Activated T-helper 17 cell treated with anti-CD3 and anti-CD28 coated beads, Interleukin-2, amount 50 U/mL, for 72 hours (primary cell): ENCODE measurements around the gene CDRT4. TPM values are rescaled to one million over a fixed set of nuclear protein-coding genes. Genes with fewer than 3 reads are reported as not detected.
"Not testable (repeated sequence)": the region's sequence is repeated elsewhere in the genome, so short reads cannot be mapped to it uniquely, and the experiment has no call there.

Source experiments
- ATAC-seq: fragments of 150-1000 bp; cut with Tn5 transposase; replicated peaks from 2 replicates; pipeline ENCODE4 v1.10.0; 2021; ENCODE audit warnings: mild to moderate bottlenecking, moderate library complexity
- H3K27ac Mint-ChIP-seq: one replicate; pipeline ENCODE4 v1.8.0; 2022; ENCODE audit warnings: mixed read lengths
- H3K27me3 Mint-ChIP-seq: one replicate; pipeline ENCODE4 v1.8.0; 2022; ENCODE audit warnings: mixed read lengths
- H3K36me3 Mint-ChIP-seq: one replicate; pipeline ENCODE4 v1.8.0; 2022; ENCODE audit warnings: low read depth, mild to moderate bottlenecking, mixed read lengths
- H3K4me1 Mint-ChIP-seq: one replicate; pipeline ENCODE4 v1.8.0; 2022; ENCODE audit warnings: mixed read lengths
- H3K4me3 Mint-ChIP-seq: one replicate; pipeline ENCODE4 v1.8.0; 2022; ENCODE audit warnings: mild to moderate bottlenecking, mixed read lengths
- H3K9me3 Mint-ChIP-seq: one replicate; pipeline ENCODE4 v1.8.0; 2022; ENCODE audit warnings: mixed read lengths
- total RNA-seq, 2 donors: library from RNA; stranded (reverse); gene quantifications; one replicate each; pipeline ENCODE4 v1.2.3, GENCODE V29; 2022

Gene CDRT4
- total RNA-seq, 2 donors from 2014 or later = 5.8 to 8.0 TPM

DNA sequence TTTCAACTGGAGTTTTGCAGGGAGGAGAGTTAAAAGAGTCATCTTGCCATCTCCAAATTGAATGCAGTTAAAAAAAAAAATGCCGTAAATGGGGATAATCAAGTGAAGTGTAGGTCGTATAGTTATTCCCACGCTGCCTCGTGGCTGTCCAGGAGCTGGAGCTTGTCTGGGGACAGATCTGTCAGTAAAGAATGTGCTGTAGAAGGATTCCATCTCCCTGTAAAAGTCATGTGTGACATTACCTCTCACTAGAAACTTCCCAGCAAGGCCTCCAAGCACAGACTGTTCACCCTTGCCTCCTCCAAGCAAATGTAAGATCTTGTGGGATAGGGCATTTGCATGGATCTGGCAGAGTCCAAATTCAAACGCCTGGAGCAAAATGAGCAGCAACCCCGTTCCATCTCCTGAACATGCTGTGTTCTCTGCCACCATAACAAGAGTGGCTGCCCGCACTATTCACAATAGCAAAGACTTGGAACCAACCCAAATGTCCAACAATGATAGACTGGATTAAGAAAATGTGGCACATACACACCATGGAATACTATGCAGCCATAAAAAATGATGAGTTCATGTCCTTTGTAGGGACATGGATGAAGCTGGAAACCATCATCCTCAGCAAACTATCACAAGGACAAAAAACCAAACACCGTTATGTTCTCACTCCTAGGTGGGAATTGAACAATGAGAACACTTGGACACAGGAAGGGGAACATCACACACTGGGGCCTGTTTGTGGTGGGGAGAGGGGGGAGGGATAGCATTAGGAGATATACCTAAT lies 28.0 kb downstream of the CDRT4 start:
- H3K27ac Mint-ChIP-seq, H3K27me3 Mint-ChIP-seq, ATAC-seq, H3K9me3 Mint-ChIP-seq, H3K4me1 Mint-ChIP-seq, H3K4me3 Mint-ChIP-seq: not testable (repeated sequence)
- H3K36me3 Mint-ChIP-seq = peaks cover 22% of the 10 kb centered on the region

DNA sequence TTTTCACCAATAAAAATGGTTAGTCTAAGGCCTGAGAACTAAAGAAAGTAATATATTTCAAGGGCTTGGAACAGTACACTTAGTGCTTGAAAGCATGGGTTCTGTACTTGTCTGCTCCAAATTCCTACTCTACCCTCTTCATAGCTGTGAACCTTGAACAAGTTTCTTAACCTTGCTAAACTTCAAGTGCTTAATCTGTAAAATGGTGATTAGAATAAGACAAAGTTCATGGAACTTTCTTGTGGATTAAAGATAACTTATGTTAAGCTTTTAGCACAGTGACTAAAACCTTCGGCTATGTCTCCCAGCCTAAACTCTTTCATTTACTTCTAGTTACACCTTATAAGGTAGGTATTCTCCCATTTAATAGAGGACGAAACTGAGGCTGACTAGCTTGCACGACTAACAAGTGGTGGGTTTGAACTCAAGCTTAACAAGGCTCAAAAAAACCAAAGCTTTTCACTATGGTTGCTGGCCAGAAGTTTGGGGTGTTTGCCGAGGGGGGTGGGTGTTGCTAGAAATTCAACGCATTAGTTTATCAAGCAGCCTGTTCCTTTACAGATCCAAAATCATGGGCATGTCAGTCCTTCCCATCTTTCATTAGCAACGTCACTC lies 28.8 kb downstream of the CDRT4 start:
- ATAC-seq = no peak
- Mint-ChIP-seq H3K4me3 (no peak overlapping the region), H3K9me3 (peaks cover 3% of the 10 kb centered on the region), H3K4me1 (no peaks in the 10 kb centered on the region), H3K36me3 (peaks cover 22% of the 10 kb centered on the region), H3K27ac (no peak overlapping the region), H3K27me3 (no peaks in the 10 kb centered on the region)

DNA sequence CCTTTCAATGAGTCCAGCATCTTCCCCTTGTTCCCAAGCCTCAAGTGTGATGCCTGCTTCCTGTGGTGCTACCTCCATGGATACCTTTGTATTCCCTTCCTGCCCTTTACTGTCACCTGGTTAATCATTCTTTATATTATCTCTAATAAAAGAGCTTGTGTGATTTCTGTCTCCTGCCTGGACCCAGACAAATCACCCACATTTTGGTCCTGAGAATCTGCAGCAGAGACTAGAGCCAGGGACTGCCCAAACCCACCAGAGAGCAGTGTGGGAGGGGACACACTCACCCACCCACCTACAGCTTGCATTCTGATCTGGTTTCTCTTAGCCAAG lies 30.2 kb downstream of the CDRT4 start:
- H3K36me3 Mint-ChIP-seq = peaks cover 22% of the 10 kb centered on the region
- peaks cover 3% of the 10 kb centered on the region for H3K9me3 Mint-ChIP-seq
- no peak overlapping the region for H3K4me3 Mint-ChIP-seq
- H3K4me1 Mint-ChIP-seq = no peaks in the 10 kb centered on the region
- H3K27me3 Mint-ChIP-seq = no peaks in the 10 kb centered on the region
- H3K27ac Mint-ChIP-seq = peak overlapping the region; percentile 17
- no peak for ATAC-seq

DNA sequence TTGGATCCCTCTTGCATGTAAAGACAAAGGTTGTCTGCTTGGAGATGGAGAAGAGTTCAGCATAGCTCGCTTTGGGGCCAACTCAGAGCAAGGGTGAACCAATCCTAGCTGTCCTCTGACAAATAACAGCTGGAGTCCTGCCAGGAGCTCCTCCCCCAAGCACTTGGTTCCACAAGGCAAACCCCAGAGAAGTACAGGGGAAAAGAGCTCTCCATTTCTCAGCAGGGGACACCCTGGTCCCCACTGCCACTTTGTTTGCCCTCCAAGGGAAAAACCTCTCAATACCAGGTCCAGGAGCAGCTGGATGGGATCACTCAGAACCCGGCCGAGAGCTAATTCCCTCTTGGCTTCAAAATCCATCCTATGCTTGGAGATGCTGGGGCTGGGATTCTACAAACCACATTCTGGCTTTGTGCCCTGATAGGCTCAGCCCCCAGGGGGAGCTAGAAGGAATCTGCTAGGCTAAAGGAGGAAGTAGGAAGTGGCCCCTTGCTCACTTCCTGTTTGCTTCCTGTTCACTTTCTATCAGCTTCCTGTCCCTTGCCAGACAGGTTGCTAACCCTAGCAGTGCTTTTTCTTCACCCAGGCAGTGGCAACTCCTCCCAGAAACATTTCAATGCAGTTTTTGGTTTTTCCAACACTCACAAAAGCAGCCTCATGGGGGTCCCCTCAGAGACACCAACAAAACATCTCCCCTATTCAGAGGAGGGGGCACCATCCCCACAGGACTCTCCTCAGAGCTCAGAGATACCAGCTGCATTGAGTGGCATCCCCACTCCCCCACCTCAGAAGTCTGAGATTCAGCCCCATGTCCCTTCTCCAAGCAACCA lies 30.7 kb downstream of the CDRT4 start:
- H3K9me3 Mint-ChIP-seq = peaks cover 3% of the 10 kb centered on the region
- no peaks in the 10 kb centered on the region for H3K27me3 Mint-ChIP-seq
- no peak for ATAC-seq
- peaks cover 22% of the 10 kb centered on the region for H3K36me3 Mint-ChIP-seq
- no peaks in the 10 kb centered on the region for H3K4me1 Mint-ChIP-seq
- H3K27ac Mint-ChIP-seq = peak overlapping the region; percentile 17
- no peak overlapping the region for H3K4me3 Mint-ChIP-seq

DNA sequence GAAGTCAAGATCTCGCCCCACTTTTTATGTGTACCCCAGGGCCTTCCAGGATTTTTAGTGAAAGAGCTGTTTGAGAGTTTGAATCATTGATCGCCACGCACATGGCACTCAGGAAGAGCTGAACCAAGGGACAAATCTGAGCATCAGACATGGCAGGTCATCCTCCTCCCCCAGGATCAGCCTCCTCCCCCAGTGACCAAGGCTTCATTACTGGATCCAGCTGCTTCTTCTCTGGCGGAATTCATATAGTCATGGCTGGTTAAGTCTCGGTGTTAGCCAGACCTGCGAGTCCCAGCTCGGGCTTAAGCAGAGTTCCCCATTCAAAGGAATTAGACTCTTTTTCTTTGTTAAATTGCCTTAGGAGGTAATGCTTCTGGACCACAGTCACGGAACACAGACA lies 32.5 kb downstream of the CDRT4 start:
- H3K4me1 Mint-ChIP-seq = no peaks in the 10 kb centered on the region
- no peak overlapping the region for H3K4me3 Mint-ChIP-seq
- no peaks in the 10 kb centered on the region for H3K27me3 Mint-ChIP-seq
- peaks cover 18% of the 10 kb centered on the region for H3K36me3 Mint-ChIP-seq
- no peak for ATAC-seq
- H3K27ac Mint-ChIP-seq = no peak overlapping the region
- no peaks in the 10 kb centered on the region for H3K9me3 Mint-ChIP-seq

DNA sequence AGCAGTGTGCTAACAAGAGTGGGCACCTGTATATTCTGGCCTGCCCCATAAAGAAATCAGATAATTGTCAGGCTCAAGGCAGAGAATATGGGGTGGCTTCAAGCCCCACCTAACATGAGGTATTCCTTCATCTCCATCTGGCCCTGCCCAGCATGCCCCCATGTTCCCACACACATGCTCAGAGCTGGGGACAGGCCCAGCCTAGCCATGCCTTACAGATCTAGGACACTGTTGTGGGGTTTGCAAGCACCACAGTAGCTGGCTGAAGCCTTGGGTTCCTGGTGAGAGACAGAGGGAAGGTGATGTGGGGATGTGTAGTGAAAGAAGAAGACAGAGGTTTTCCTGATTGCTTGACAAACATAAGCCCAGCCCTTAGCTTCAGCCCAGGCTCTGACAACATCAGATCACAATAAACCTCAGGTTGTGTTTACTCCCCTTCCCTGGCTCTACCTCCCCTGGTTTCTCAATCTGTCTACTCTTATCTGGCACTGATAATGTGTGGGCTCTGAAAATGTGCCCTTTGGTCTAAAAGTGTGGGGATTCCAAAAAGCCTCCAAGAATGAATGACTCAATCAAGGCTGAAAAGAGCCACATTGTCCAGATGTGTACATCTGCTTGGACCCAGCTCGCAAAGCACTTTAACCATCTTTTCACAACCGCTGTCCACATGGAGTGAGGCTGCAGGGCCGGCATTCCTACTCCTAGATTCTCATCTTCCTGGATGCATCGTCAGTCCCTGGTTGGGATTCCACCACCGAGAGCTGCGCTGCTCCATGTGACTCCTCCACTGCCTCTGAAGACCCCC lies 34.4 kb downstream of the CDRT4 start:
- H3K4me1 Mint-ChIP-seq = no peaks in the 10 kb centered on the region
- no peaks in the 10 kb centered on the region for H3K9me3 Mint-ChIP-seq
- no peak for ATAC-seq
- H3K4me3 Mint-ChIP-seq = no peak overlapping the region
- peaks cover 4% of the 10 kb centered on the region for H3K36me3 Mint-ChIP-seq
- no peaks in the 10 kb centered on the region for H3K27me3 Mint-ChIP-seq
- no peak overlapping the region for H3K27ac Mint-ChIP-seq

DNA sequence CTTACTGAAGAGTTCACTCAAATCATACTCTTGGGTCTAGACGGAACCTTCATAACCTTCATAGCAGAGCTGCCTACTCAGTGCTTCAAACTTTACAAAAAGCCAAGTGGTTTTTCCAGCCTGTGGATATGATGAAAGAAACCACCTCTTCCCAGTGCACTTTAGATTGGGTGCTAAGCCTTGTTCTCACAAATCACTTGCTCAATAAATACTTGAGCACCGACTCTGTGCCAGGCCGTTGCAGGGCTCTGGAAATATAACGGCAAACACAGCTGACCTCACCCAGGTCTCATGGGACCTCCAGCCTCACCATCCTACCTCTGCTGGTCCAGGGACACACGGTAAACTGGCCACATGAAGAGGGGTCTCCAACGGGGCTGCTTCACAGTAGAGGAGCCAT lies 35.7 kb downstream of the CDRT4 start:
- no peak for ATAC-seq
- Mint-ChIP-seq H3K4me1 (no peaks in the 10 kb centered on the region), H3K36me3 (no peaks in the 10 kb centered on the region)

DNA sequence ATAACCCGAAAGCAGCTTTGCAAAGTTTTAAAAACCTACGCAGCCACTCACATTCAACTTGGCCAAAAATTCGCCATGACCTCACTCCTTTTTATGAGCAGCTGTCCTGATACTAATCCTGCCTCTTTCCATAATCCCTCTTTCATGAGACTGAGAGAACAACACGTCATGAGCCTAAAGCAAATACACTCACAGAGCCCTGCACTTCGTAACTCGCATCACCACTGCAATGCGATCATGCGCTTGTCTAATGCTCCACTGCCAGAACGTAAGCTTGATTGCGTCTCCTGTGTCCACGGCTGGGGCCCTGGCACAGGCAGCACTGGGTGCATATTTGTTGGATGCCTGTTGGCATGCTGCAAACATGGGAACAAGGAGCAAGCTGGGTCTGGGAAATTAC lies 36.2 kb downstream of the CDRT4 start:
- H3K4me3 Mint-ChIP-seq = no peak overlapping the region
- ATAC-seq = no peak
- H3K27me3 Mint-ChIP-seq = no peaks in the 10 kb centered on the region
- no peaks in the 10 kb centered on the region for H3K4me1 Mint-ChIP-seq
- H3K9me3 Mint-ChIP-seq = peaks cover 4% of the 10 kb centered on the region
- no peaks in the 10 kb centered on the region for H3K36me3 Mint-ChIP-seq
- no peak overlapping the region for H3K27ac Mint-ChIP-seq

More for the DNA sequence above, 35.7 kb downstream of the CDRT4 start:
- Mint-ChIP-seq H3K27me3 (no peaks in the 10 kb centered on the region), H3K27ac (no peak overlapping the region), H3K4me3 (no peak overlapping the region), H3K9me3 (peaks cover under 1% of the 10 kb centered on the region)

DNA sequence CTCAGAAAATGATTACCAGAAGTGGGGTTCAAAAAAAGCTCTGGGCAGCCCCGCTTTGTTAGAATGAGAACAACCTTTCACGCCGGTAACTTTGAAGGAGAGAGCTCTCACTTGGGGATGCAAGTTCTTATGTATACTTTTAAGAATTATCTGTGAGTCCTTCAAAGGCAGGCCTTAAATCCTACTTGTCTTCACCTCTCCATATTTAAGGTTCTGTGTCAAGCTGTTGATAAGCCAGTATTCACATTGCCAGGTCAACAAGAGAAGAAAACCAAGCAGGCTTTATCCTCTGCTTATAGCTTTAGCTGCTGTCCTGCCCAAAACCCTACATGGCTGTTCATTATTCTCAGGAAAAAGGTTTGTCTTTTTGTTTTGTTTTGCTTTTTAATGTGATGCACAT lies 42.9 kb downstream of the CDRT4 start:
- Mint-ChIP-seq H3K27ac (no peak overlapping the region), H3K27me3 (peaks cover 2% of the 10 kb centered on the region), H3K9me3 (peaks cover 4% of the 10 kb centered on the region), H3K4me3 (no peak overlapping the region), H3K36me3 (no peaks in the 10 kb centered on the region), H3K4me1 (no peaks in the 10 kb centered on the region)
- ATAC-seq = no peak

DNA sequence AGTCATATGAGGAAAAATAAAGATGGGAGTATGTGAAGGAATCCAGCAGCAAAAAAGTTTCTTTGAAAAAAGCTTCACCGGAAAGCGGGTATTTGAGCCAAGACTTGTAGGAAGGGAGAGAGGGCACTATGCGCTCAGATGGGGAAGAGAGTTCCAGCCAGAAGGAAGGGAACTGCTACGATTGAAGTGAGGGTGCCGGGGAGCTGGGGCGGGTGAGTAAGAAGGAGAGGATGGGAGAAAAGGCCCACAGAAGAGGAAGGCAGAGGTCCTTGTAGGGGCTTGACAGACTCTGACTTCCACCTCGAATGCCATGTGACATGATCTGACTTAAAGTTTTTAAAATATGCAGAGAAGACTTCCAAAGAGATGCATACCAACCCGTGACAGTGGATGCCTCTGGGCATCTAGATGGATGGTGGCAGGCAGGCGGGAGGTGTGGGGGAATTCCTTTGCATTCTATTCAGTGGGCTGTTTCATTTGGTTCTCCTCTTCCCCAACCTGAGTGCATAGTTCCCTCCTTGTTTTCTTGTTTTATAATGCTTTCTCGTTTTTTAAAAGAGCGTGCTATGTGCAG lies 44.9 kb downstream of the CDRT4 start:
- H3K36me3 Mint-ChIP-seq = no peaks in the 10 kb centered on the region
- H3K9me3 Mint-ChIP-seq = peaks cover 4% of the 10 kb centered on the region
- ATAC-seq = no peak
- H3K27me3 Mint-ChIP-seq = peaks cover 2% of the 10 kb centered on the region
- no peak overlapping the region for H3K4me3 Mint-ChIP-seq
- no peaks in the 10 kb centered on the region for H3K4me1 Mint-ChIP-seq
- H3K27ac Mint-ChIP-seq = no peak overlapping the region

DNA sequence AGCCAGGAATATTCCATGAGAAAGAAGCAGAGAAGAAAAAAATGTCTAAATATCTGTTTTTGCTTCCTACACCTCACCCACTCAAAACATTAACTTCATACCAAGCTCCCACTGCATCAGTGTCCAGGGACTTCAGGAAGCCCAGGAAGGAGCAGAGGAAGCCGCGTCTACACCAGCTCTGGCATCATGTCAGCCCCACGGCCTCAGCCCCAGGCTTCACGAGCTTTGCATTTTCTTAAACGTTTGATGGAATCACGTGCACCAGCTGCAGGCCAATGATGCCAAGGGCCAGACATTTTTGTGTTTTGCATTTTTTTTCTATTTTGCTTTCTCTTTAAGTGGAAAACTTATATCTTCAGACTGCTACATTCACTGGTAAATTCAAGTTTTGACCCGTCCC lies 48.6 kb downstream of the CDRT4 start:
- ATAC-seq = no peak
- Mint-ChIP-seq H3K27ac (no peak overlapping the region), H3K36me3 (no peaks in the 10 kb centered on the region), H3K4me1 (no peaks in the 10 kb centered on the region), H3K4me3 (no peak overlapping the region), H3K9me3 (no peaks in the 10 kb centered on the region), H3K27me3 (peaks cover 2% of the 10 kb centered on the region)

DNA sequence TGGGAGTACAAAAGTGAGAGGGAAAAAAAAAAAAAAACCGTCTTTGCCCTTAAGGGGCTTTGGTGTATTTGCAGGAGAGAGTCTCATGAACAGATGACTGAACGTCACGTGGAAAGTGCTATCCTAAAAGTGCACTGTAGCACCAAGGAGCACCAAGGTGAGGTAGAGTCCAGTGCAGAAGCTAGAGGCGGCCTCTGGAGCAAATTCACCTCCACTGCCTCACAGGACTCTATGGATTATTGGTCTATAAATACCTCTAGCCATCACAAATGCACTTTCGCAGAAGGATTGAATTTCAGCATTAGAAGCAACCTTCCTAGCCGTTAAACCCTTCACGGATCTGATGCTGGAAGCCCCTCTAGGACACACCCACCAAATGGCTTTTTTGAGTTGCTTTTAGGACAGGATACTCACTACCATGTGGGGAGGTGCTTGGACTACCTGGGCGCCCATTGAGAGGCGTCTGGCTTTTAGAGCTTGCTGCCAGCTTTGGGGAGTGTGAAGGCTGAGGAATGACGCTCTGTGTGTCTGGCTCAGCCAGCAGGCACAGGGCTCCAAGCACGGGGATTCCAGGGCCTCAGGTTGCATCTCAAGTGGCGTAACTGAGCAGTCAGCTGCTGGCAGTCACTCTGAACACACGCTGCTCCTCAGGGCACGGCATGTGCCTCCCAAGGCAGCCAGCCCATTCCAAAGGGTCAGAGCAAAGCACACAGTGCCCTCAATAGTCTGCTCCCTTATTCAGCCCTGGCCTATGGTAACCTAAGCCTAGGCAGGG lies 52.7 kb downstream of the CDRT4 start:
- Mint-ChIP-seq H3K9me3 (no peaks in the 10 kb centered on the region), H3K36me3 (no peaks in the 10 kb centered on the region)
- no peak for ATAC-seq

DNA sequence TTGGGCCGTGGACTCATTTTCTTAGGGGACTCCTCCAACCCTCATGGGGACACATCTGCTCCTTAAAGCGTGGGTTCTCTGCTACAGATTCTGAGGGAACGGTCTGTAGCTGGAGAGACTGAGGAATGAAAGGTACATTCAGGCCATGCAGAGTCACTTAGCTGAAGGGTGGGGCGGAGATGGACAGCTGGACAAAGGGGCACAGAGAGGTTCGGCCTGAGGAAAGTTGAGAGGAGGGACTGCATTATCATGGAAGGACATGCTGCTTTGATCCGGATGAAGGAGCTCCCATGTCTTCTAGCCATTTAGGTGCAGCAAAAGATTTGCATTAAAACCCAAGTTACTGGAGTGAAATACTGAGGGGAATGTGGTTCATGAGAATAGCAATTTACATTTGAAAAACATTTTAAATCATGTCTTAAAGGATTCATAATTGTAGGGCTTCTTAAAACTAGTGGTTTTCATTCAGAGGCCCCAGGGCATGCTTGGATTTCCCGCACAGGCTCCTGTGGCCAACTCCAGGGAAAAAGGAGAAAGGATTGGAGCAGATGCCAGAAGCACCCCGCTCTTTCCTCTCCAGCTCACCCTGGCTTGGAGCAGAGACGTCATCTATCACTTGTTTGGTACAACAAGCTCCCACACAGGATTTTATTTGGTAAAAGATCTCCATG lies 54.2 kb downstream of the CDRT4 start:
- Mint-ChIP-seq H3K27me3 (no peaks in the 10 kb centered on the region), H3K4me1 (no peaks in the 10 kb centered on the region), H3K4me3 (no peak overlapping the region), H3K27ac (no peak overlapping the region), H3K36me3 (no peaks in the 10 kb centered on the region), H3K9me3 (no peaks in the 10 kb centered on the region)
- no peak for ATAC-seq

More for the DNA sequence above, 52.7 kb downstream of the CDRT4 start:
- no peaks in the 10 kb centered on the region for H3K4me1 Mint-ChIP-seq
- H3K27ac Mint-ChIP-seq = no peak overlapping the region
- H3K4me3 Mint-ChIP-seq = no peak overlapping the region
- no peaks in the 10 kb centered on the region for H3K27me3 Mint-ChIP-seq
